CD4-positive, alpha-beta T cell treated with Interleukin-4 for 1 hour (primary cell): ENCODE data around the gene SYNE1.
"Not testable (repeated sequence)": the region's sequence is repeated elsewhere in the genome, so short reads cannot be mapped to it uniquely, and the experiment has no call there.

ENCODE experiments used
- DNase-seq, 2 donors: peaks; one replicate each; pipeline ENCODE4 v3.0.0-alpha.2; 2020 to 2022

Gene SYNE1

DNA sequence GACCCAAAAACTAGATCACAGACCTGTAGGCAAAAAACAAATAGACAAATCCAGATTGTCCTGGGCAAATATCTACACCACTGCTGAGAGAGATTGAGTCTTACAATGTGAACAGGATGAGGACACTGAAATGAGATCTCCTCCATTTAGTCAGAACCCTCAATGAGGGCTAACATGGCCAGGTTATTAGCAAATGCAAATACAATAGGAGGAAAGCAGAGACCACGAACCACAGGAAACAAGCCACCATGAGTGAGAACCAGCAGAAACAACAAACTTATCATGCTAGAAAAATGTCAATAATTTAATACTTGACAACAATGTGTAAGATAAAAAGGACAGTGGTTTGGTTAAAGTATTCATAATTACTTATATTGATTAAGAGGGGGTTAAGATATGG, 162.8 kb downstream of the SYNE1 start:
- DNase-seq, result no peak

- no peak for DNase-seq
Measured at GRCh38 chr6:152472325-152472724, 164.8 kb downstream of the SYNE1 start.

DNA sequence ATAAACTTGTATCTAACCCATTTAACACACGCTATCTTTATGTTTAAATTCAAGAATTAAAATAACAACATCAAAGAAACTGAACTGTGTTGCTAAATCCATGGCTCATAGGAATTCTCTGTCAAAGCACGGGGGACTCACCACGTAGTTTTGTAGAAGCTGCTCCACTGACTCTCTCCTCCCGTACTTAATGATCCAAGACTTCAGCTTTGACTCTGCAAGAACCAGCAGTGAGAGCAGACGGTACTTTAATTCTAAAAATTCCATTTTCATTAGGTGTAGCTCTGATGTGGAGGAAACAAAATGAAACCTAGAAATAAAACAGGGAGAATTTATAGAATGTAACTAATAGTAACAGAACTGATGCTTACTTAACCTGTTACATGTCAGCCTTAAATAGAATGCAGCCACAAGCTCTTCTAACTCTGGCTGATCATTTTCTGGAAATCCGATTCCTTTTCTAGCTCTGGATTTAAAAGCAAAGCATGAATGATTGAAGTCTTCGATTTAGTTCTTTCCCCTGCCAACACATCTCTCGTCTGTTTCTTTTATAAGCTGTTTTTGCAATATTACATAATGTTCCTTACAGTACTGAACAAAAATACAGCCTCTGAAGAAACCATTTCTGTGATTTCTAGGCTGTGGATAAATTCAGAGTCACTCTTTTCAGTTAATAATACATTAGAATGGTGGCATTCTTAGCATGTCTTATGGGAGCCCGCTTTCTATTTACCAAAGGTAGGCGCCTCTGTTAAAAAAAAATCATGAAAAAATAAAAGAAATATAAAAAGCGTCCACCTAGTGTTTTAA, 165.5 kb downstream of the SYNE1 start:
- DNase-seq, result no peak

DNA sequence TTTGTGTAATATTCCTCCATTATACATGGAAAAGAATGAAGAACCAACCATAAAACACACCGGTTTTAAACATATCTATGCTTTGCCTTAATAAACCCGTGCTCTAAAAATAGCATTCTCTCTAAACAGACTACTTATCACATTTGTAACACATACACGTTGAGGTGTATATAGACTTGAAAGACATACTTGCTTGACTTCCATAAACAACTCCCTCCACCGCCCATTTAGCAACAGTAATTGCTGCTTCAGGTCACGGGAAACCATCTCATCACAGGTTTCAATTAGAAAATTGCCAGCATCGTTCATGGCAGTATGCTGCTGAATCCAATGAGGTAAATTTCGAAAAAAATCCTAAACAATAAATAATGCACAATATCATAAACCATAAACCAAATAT, 174.0 kb downstream of the SYNE1 start:
- no peak for DNase-seq

GRCh38 chr6:152462716-152463115, 174.4 kb downstream of the SYNE1 start:
- peak in 1 of 2 donors; percentile 3 for DNase-seq

GRCh38 chr6:152461556-152461955, 175.6 kb downstream of the SYNE1 start:
- no peak for DNase-seq

GRCh38 chr6:152458648-152459644, 178.2 kb downstream of the SYNE1 start:
- no peak for DNase-seq

DNA sequence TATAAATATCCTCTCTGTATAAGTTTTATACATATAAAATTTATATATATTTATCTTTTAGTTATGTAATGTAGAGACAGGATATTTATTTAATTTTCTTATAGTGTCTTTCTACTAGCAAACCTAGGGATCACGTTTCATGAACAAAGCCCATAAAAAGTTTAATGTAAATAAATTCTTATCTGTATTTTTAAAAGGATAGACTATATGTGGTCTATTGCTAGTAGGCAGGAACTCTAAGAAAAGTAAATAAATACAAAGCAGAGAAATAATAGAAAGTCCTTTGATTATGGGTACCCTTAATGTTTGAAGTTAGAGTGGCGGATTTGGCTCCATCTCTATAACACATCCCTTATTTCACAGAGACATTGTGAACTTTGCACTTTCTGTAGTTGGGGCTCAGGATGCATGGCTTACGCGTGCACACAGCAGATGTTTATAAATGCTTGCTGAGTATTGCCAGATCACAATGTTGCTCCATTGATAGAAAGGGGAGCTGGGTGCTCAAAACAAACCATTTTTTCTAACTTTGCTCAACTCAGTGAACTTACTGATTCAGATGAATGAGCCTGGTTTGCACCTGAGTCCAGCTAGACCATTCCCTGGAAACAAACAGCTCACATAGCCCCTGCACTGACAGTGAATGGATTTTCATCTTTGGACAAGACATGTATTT, 179.1 kb downstream of the SYNE1 start:
- no peak for DNase-seq

GRCh38 chr6:152454003-152454402, 183.2 kb downstream of the SYNE1 start:
- no peak for DNase-seq

DNA sequence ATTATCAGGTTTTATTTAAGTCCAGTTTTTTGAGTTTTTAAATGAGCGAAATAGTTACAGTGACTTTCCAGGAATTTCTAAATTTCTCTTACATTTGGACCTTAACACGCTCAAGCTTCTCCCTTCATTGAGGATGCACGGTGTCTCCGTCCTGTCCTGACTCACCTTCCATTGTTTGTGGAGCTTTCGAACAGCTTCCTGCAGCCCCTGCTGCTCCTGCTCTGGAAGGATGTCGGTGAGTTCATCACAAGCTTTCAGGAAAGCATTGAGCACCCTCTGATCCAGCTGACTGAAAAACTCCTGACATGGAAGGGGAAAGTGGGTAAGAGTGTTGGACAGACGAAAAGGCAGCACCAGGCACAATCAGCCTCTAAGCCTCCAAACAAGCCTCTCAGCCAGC, 183.7 kb downstream of the SYNE1 start:
- DNase-seq, result no peak

DNA sequence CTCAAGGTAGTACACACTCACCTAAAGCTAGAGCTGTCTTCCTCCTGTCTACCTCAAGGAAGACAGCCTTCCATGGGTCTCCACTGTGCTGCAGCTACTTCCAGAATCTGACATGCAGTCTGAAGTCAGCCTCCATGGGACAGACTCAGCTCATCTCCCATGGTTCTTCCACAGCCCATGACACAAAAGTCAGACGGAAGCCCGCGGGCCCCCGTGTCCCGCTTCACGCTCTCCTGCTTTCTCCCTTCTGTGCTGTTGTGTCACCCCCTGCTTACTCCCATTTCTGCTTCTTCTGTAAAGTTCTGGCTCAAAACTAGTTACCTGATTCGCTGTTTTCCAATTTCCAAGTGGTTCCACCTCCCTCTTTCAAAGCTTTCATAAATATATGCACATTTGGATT, 184.5 kb downstream of the SYNE1 start:
- no peak for DNase-seq

- DNase-seq, result no peak
Measured at GRCh38 chr6:152450519-152450918, 186.6 kb downstream of the SYNE1 start.

GRCh38 chr6:152441902-152442301, 195.3 kb downstream of the SYNE1 start:
- DNase-seq, result no peak

- no peak for DNase-seq
Measured at GRCh38 chr6:152435816-152436215, 201.3 kb downstream of the SYNE1 start.

GRCh38 chr6:152432758-152433157, 204.4 kb downstream of the SYNE1 start:
- DNase-seq, result no peak

GRCh38 chr6:152428126-152428525, 209.0 kb downstream of the SYNE1 start:
- DNase-seq, result no peak

- DNase-seq, result no peak
Measured at GRCh38 chr6:152426276-152426675, 210.9 kb downstream of the SYNE1 start.

GRCh38 chr6:152423216-152424103, 213.7 kb downstream of the SYNE1 start:
- DNase-seq, result no peak

DNA sequence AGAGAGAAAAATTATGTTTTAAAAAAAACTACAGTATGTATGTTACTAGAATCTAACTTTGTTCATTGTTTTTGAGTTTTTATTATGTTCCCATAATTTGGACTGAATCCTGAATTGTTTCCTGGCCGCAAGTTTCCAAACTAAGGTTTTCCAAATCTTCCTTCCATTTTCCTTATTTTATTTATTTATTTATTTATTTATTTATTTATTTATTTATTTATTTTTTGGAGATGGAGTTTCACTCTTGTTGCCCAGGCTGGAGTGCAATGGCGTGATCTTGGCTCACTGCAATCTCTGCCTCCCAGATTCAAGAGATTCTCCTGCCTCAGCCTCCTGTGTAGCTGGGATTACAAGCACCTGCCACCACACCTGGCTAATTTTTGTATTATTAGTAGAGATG, 215.7 kb downstream of the SYNE1 start:
- not testable (repeated sequence) for DNase-seq

DNA sequence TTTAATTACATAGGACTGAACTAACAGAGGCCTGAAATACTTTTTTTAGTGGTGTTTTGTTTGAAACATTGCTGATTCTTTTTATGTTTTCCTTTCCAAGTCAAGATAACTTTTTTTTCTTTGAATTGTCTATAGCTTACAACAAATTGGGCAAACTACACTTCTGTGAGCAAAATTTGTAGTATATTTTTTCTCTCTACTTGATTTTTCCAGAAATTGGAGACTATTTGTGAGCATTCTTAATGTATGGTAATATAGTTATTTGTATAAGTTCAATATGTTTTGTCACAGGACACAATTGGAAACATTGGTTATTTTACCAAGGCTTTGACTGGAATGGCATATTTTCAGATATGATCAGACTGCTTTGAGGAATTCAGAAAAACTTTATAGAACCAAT, 216.5 kb downstream of the SYNE1 start:
- DNase-seq, result no peak

- DNase-seq, result no peak
Measured at GRCh38 chr6:152418551-152418950, 218.6 kb downstream of the SYNE1 start.

DNA sequence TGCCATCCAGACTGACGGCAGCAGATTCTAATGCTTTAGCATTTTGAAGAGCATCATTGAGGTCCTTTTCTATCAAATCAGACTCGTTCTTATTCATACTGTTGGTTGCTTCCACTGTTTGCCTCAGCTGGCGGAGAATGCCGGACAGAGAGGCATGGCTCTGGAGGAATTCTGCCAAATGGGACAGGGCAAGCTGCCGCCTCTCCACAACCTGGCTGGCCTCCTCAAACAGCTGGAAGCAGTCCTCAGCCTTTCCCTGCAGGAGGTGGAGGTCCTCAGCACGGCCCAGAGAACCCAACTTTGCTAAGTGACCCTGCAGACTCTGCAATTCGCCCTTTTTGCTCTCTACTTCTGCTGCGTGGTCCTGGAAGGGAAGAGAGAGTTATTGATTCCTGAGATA, 220.5 kb downstream of the SYNE1 start:
- DNase-seq, result no peak
